OCI-LY1 (cell line): ENCODE data around the gene LTO1.

Source experiments
- CTCF ChIP-seq: fragments of 200-600 bp; sonication (generic), shearing (Covaris generic); IDR thresholded peaks from 2 replicates; pipeline ENCODE4 v1.5.1; 2017; ENCODE audit warnings: mild to moderate bottlenecking, antibody characterized with exemption, low read length, moderate library complexity, mixed read lengths
- EZH2 ChIP-seq: fragments of 200-600 bp; sonication (generic), shearing (Covaris generic); IDR thresholded peaks from 2 replicates; pipeline ENCODE4 v1.8.0; 2017; ENCODE audit warnings: borderline replicate concordance, mixed run types, mild to moderate bottlenecking, antibody characterized with exemption, low read length, moderate library complexity, mixed read lengths

- TF ChIP-seq CTCF (no peak), EZH2 (no peak)
Observed at GRCh38 chr11:69630017-69630416, 45.1 kb downstream of the LTO1 start.
